GM12891 (cell line): ENCODE measurements around the gene ZSCAN32.

Source experiments
- POLR2A ChIP-seq: IDR thresholded peaks from 2 replicates; pipeline ENCODE4 v1.6.1; 2011; ENCODE audit warnings: low read depth, low read length, control low read depth
- POLR2AphosphoS5 ChIP-seq: IDR thresholded peaks from 2 replicates; pipeline ENCODE4 v1.6.1; 2011; ENCODE audit warnings: low read depth, low read length, control low read depth
- POU2F2 ChIP-seq: IDR thresholded peaks from 2 replicates; pipeline ENCODE4 v1.6.1; 2011; ENCODE audit warnings: low read depth, mild to moderate bottlenecking, control low read depth, low read length, moderate library complexity
- SPI1 ChIP-seq: IDR thresholded peaks from 2 replicates; pipeline ENCODE4 v1.6.1; 2011; ENCODE audit warnings: low read depth, low read length, control low read depth
- TAF1 ChIP-seq: IDR thresholded peaks from 2 replicates; pipeline ENCODE4 v1.6.1; 2011; ENCODE audit warnings: low read depth, low read length, control low read depth

GRCh38 chr16:3389663-3390338, 11.0 kb downstream of the ZSCAN32 start:
- TF ChIP-seq POLR2A (no peak), POLR2AphosphoS5 (no peak), TAF1 (no peak), SPI1 (no peak), POU2F2 (no peak)
